Measurements from ENCODE around the gene MASP1. TPM values are rescaled to one million over a fixed set of nuclear protein-coding genes. Genes with fewer than 3 reads are reported as not detected.

Gene MASP1
- total and polyA plus RNA-seq, 11 donors, result 84.1 to 245 (median 154) TPM

GRCh38 chr3:187223799-187224198 is 67.7 kb downstream of the MASP1 start:
- H3K36me3 ChIP-seq, result no peaks in the 10 kb centered on the region
- intact Hi-C loops (cut with DNase I), result loop anchor here (2.0 to 10.0 kb wide), 8 partner anchors 69 to 491 kb away; partner anchors contain the start of gene MASP1 (in 2 of the 10)
- ATAC-seq (no peak), DNase-seq (no peak)
- no peak for TF ChIP-seq CTCF (IDR thresholded peaks at IDR 0.05)
- TF ChIP-seq POLR2A (IDR thresholded peaks at IDR 0.05), result no peak
- no peak overlapping the region for H3K27ac ChIP-seq
- H3K4me1 ChIP-seq, result no peaks in the 10 kb centered on the region
- no peaks in the 10 kb centered on the region for H3K27me3 ChIP-seq
- WGBS, 4 donors, result 64 to 89% (median 75%) methylated on average over 3 of the region's 3 CpGs
- H3K9me3 ChIP-seq, result no peaks in the 10 kb centered on the region
- H3K4me3 ChIP-seq, result no peak overlapping the region

GRCh38 chr3:187222801-187223200 is 68.7 kb downstream of the MASP1 start:
- WGBS, 4 donors, result 76 to 85% (median 83%) methylated on average over 4 of the region's 4 CpGs
- Histone ChIP-seq H3K4me3 (no peak overlapping the region), H3K27me3 (no peaks in the 10 kb centered on the region), H3K9me3 (no peaks in the 10 kb centered on the region), H3K4me1 (no peaks in the 10 kb centered on the region), H3K36me3 (no peaks in the 10 kb centered on the region), H3K27ac (no peak overlapping the region)
- ATAC-seq (no peak), DNase-seq (no peak)
- no peak for TF ChIP-seq CTCF (IDR thresholded peaks at IDR 0.05)
- TF ChIP-seq POLR2A (IDR thresholded peaks at IDR 0.05), result no peak
- intact Hi-C loops (cut with DNase I), result loop anchor here (2.0 to 10.0 kb wide), 8 partner anchors 70 to 492 kb away; partner anchors contain the start of gene MASP1 (in 2 of the 10)

GRCh38 chr3:187215460-187215859 is 76.1 kb downstream of the MASP1 start:
- intact Hi-C loops (cut with DNase I), result loop anchor here in 1 of 10 donors (10.0 kb wide), 1 partner anchor 489 kb away; the partner anchor contains the start of gene RTP2

GRCh38 chr3:187213616-187214015 is 77.9 kb downstream of the MASP1 start:
- no peaks in the 10 kb centered on the region for H3K36me3 ChIP-seq
- H3K4me3 ChIP-seq, result no peak overlapping the region
- intact Hi-C loops (cut with DNase I), result loop anchor here in 1 of 10 donors (10.0 kb wide), 1 partner anchor 491 kb away; the partner anchor contains the start of gene RTP2
- peak overlapping the region in 4 of 12 donors; percentile 14 to 65 (median 54) for H3K27ac ChIP-seq
- DNase-seq (no peak), ATAC-seq (no peak)
- H3K27me3 ChIP-seq, result no peaks in the 10 kb centered on the region
- peaks cover 0 to 41% (median 18%) of the 10 kb centered on the region in 12 donors for H3K4me1 ChIP-seq
- TF ChIP-seq CTCF (IDR thresholded peaks at IDR 0.05), result no peak
- TF ChIP-seq POLR2A (IDR thresholded peaks at IDR 0.05), result no peak
- H3K9me3 ChIP-seq, result no peaks in the 10 kb centered on the region
- 84 to 95% (median 88%) methylated on average over 1 of the region's 1 CpG for WGBS, 4 donors

More at GRCh38 chr3:187215460-187215859, 76.1 kb downstream of the MASP1 start:
- H3K9me3 ChIP-seq, result no peaks in the 10 kb centered on the region
- H3K4me1 ChIP-seq, result peaks cover 0 to 25% (median 5%) of the 10 kb centered on the region in 12 donors
- WGBS, 4 donors, result 85 to 97% (median 93%) methylated on average over 5 of the region's 5 CpGs
- no peak overlapping the region for H3K27ac ChIP-seq
- H3K27me3 ChIP-seq, result no peaks in the 10 kb centered on the region
- no peak for DNase-seq
- TF ChIP-seq CTCF (IDR thresholded peaks at IDR 0.05), result no peak
- no peak for TF ChIP-seq POLR2A (IDR thresholded peaks at IDR 0.05)
- no peak overlapping the region for H3K4me3 ChIP-seq
- ATAC-seq, result no peak
- H3K36me3 ChIP-seq, result no peaks in the 10 kb centered on the region
